Fibroblast of villous mesenchyme (primary cell): ENCODE measurements around the gene GNA15. TPM values are rescaled to one million over a fixed set of nuclear protein-coding genes. Genes with fewer than 3 reads are reported as not detected.

Experiments used
- DNase-seq: peaks from one replicate; pipeline ENCODE4 v3.0.0-alpha.2; 2010; ENCODE audit warnings: low read depth
- H3K4me3 ChIP-seq: 2 replicates; pipeline ENCODE4 v1.5.1; 2011; ENCODE audit warnings: low read depth, mild to moderate bottlenecking, low read length
- CTCF ChIP-seq: IDR thresholded peaks from 2 replicates; pipeline ENCODE4 v1.5.1; 2012; ENCODE audit warnings: low read depth, mild to moderate bottlenecking, low read length; ENCODE audit not compliant: insufficient read depth
- total RNA-seq: library from RNA; depleted of rRNA; stranded (reverse); fragments of >200 nt; gene quantifications from 2 replicates; pipeline ENCODE4 v1.2.3, GENCODE V29; 2012

Gene GNA15
- total RNA-seq, 1 donor: under 0.01 TPM

GRCh38 chr19:3122512-3122870, 13.3 kb upstream of the GNA15 start:
- no peak for TF ChIP-seq CTCF
- no peak for DNase-seq

GRCh38 chr19:3123088-3123721, 12.6 kb upstream of the GNA15 start:
- no peak overlapping the region for H3K4me3 ChIP-seq
- no peak for TF ChIP-seq CTCF
- no peak for DNase-seq

More at GRCh38 chr19:3122512-3122870, 13.3 kb upstream of the GNA15 start:
- no peak overlapping the region for H3K4me3 ChIP-seq

GRCh38 chr19:3123956-3124355, 11.9 kb upstream of the GNA15 start:
- TF ChIP-seq CTCF: no peak
- no peak for DNase-seq
- no peak overlapping the region for H3K4me3 ChIP-seq

- no peak for TF ChIP-seq CTCF
- H3K4me3 ChIP-seq: no peak overlapping the region
- no peak for DNase-seq
Observed at GRCh38 chr19:3124630-3125029, 11.2 kb upstream of the GNA15 start.

GRCh38 chr19:3125900-3126524, 9.8 kb upstream of the GNA15 start:
- DNase-seq: peak; percentile 31
- no peak overlapping the region for H3K4me3 ChIP-seq
- TF ChIP-seq CTCF: peak; percentile 78

GRCh38 chr19:3129112-3129511, 6.7 kb upstream of the GNA15 start:
- peak; percentile 75 for DNase-seq
- peak; percentile 55 for TF ChIP-seq CTCF
- no peak overlapping the region for H3K4me3 ChIP-seq
